ENCODE results near the gene ATP9A. TPM values are rescaled to one million over a fixed set of nuclear protein-coding genes. Genes with fewer than 3 reads are reported as not detected.

Gene ATP9A
- total and polyA plus RNA-seq, 2 donors (not counting 1 experiment from before 2014, with no cell fraction given), result 23.3 to 96.3 TPM

GRCh38 chr20:51594236-51595057 is 173.7 kb downstream of the ATP9A start:
- Histone ChIP-seq H3K4me2 (ENCODE audit: extremely low read depth, insufficient read depth, low read length) (no peak overlapping the region), H3K9ac (ENCODE audit: insufficient read depth, low read length) (no peak overlapping the region)

GRCh38 chr20:51593584-51593983 is 174.6 kb downstream of the ATP9A start:
- Histone ChIP-seq H3K27me3 (ENCODE audit: control insufficient read depth, insufficient read depth, low read length) (no peaks in the 10 kb centered on the region), H3K4me2 (ENCODE audit: extremely low read depth, insufficient read depth, low read length) (no peak overlapping the region), H4K20me1 (ENCODE audit: control insufficient read depth, extremely low read depth, insufficient read depth, low read length) (no peaks in the 10 kb centered on the region), H3K9me3 (ENCODE audit: control insufficient read depth, insufficient read depth, low read depth, low read length) (no peaks in the 10 kb centered on the region), H3K9ac (ENCODE audit: insufficient read depth, low read length) (no peak overlapping the region), H2AFZ (ENCODE audit: low read length) (no peak overlapping the region), H3K79me2 (ENCODE audit: control insufficient read depth, insufficient read depth, low read length) (no peaks in the 10 kb centered on the region), H3K4me3 (replicated peaks in 1 of 4; ENCODE audit: control extremely low read depth in 1 of 4, insufficient read depth in 1 of 4, low read depth in 3 of 4, low read length in 4 of 4) (no peak overlapping the region), H3K27ac (ENCODE audit: insufficient read depth, low read length) (no peak overlapping the region), H3K4me1 (ENCODE audit: control insufficient read depth, extremely low read depth, insufficient read depth, low read length) (peaks cover 4% of the 10 kb centered on the region), H3K36me3 (ENCODE audit: control insufficient read depth, insufficient read depth, low read length) (no peaks in the 10 kb centered on the region)
- TF ChIP-seq CTCF (conservative IDR thresholded peaks at IDR 0.05 in 1 of 2, IDR thresholded peaks at IDR 0.05 in 1 of 2; ENCODE audit: low read depth in 1 of 2, low read length in 2 of 2) (no peak), EZH2 (IDR thresholded peaks at IDR 0.05; ENCODE audit: low read length, missing control alignments) (no peak)
- no peak for DNase-seq (ENCODE audit: low read depth in 2 of 2)

More at GRCh38 chr20:51594236-51595057, 173.7 kb downstream of the ATP9A start:
- no peaks in the 10 kb centered on the region for H4K20me1 ChIP-seq (ENCODE audit: control insufficient read depth, extremely low read depth, insufficient read depth, low read length)
- DNase-seq (ENCODE audit: low read depth in 2 of 2), result no peak
- H3K79me2 ChIP-seq (ENCODE audit: control insufficient read depth, insufficient read depth, low read length), result no peaks in the 10 kb centered on the region
- no peak overlapping the region for H3K27ac ChIP-seq (ENCODE audit: insufficient read depth, low read length)
- H3K9me3 ChIP-seq (ENCODE audit: control insufficient read depth, insufficient read depth, low read depth, low read length), result no peaks in the 10 kb centered on the region
- H3K27me3 ChIP-seq (ENCODE audit: control insufficient read depth, insufficient read depth, low read length), result no peaks in the 10 kb centered on the region
- H2AFZ ChIP-seq (ENCODE audit: low read length), result no peak overlapping the region
- H3K4me1 ChIP-seq (ENCODE audit: control insufficient read depth, extremely low read depth, insufficient read depth, low read length), result peaks cover 4% of the 10 kb centered on the region
- no peak overlapping the region for H3K4me3 ChIP-seq (replicated peaks in 1 of 4; ENCODE audit: control extremely low read depth in 1 of 4, insufficient read depth in 1 of 4, low read depth in 3 of 4, low read length in 4 of 4)
- no peaks in the 10 kb centered on the region for H3K36me3 ChIP-seq (ENCODE audit: control insufficient read depth, insufficient read depth, low read length)
- TF ChIP-seq EZH2 (IDR thresholded peaks at IDR 0.05; ENCODE audit: low read length, missing control alignments), result no peak

- no peaks in the 10 kb centered on the region for H3K27me3 ChIP-seq (ENCODE audit: control insufficient read depth, insufficient read depth, low read length)
- H4K20me1 ChIP-seq (ENCODE audit: control insufficient read depth, extremely low read depth, insufficient read depth, low read length), result no peaks in the 10 kb centered on the region
- no peak overlapping the region for H2AFZ ChIP-seq (ENCODE audit: low read length)
- no peaks in the 10 kb centered on the region for H3K9me3 ChIP-seq (ENCODE audit: control insufficient read depth, insufficient read depth, low read depth, low read length)
- H3K79me2 ChIP-seq (ENCODE audit: control insufficient read depth, insufficient read depth, low read length), result no peaks in the 10 kb centered on the region
- H3K4me1 ChIP-seq (ENCODE audit: control insufficient read depth, extremely low read depth, insufficient read depth, low read length), result peaks cover 4% of the 10 kb centered on the region
- TF ChIP-seq EZH2 (IDR thresholded peaks at IDR 0.05; ENCODE audit: low read length, missing control alignments) (no peak), CTCF (conservative IDR thresholded peaks at IDR 0.05 in 1 of 2, IDR thresholded peaks at IDR 0.05 in 1 of 2; ENCODE audit: low read depth in 1 of 2, low read length in 2 of 2) (no peak)
- no peaks in the 10 kb centered on the region for H3K36me3 ChIP-seq (ENCODE audit: control insufficient read depth, insufficient read depth, low read length)
- H3K4me2 ChIP-seq (ENCODE audit: extremely low read depth, insufficient read depth, low read length), result no peak overlapping the region
- DNase-seq (ENCODE audit: low read depth in 2 of 2), result no peak
- H3K27ac ChIP-seq (ENCODE audit: insufficient read depth, low read length), result no peak overlapping the region
- no peak overlapping the region for H3K9ac ChIP-seq (ENCODE audit: insufficient read depth, low read length)
- H3K4me3 ChIP-seq (replicated peaks in 1 of 4; ENCODE audit: control extremely low read depth in 1 of 4, insufficient read depth in 1 of 4, low read depth in 3 of 4, low read length in 4 of 4), result no peak overlapping the region
These were observed 175.6 kb downstream of the ATP9A start for GRCh38 chr20:51592564-51592963.
